Endothelial cell of umbilical vein (primary cell): ENCODE results near the gene NR3C2. TPM values are rescaled to one million over a fixed set of nuclear protein-coding genes. Genes with fewer than 3 reads are reported as not detected.

Experiments used
- BruUV-seq: library from RNA; stranded (reverse); fragments of 400-500 nt; replicated peaks from 2 replicates; lab custom pipeline; 2021; lab: Mats Ljungman, UMichigan
- CTCF ChIA-PET: fragments of 300-600, 350-600 bp; sonication (Branson Sonifier 250); formaldehyde crosslinking; loops from one replicate; lab custom pipeline; 2021; ENCODE audit warnings: antibody characterized with exemption, inconsistent platforms; lab: Charles Lee
- POLR2A ChIA-PET: fragments of 300-600, 350-600 bp; sonication (Branson Sonifier 250); formaldehyde crosslinking; loops from one replicate; lab custom pipeline; 2021; ENCODE audit warnings: antibody characterized with exemption, inconsistent platforms; lab: Charles Lee
- DNase-seq: peaks from one replicate; pipeline ENCODE4 v3.0.0-alpha.2; 2011; ENCODE audit warnings: low read depth, low spot score
- FAIRE-seq: peaks from 2 replicates; lab custom pipeline; 2011; peaks lifted over from hg19 to GRCh38; lab: Jason Lieb, UNC
- H2AFZ ChIP-seq: 2 replicates; pipeline ENCODE4 v1.6.0; 2012; ENCODE audit warnings: low read depth, low read length, control low read depth, inconsistent platforms
- H3K27ac ChIP-seq: 2 replicates; pipeline ENCODE4 v1.5.1; 2011; ENCODE audit warnings: low read depth, mild to moderate bottlenecking, control low read depth, low read length, moderate library complexity; ENCODE audit not compliant: insufficient read depth
- H3K27me3 ChIP-seq, 2 experiments: 2 replicates each; pipeline versions ENCODE4 v1.6.0 to v1.6.1; 2011; ENCODE audit warnings: low read length in 2 of 2, mixed read lengths in 1 of 2; ENCODE audit not compliant: control insufficient read depth in 2 of 2, insufficient read depth in 2 of 2
- H3K36me3 ChIP-seq, 2 experiments: 2 replicates in 1 of 2; 3 replicates in 1 of 2; pipeline ENCODE4 v1.5.1; 2011; ENCODE audit warnings: low read length in 2 of 2, mild to moderate bottlenecking in 1 of 2, moderate library complexity in 1 of 2; ENCODE audit not compliant: control insufficient read depth in 2 of 2, insufficient read depth in 2 of 2; ENCODE audit errors: extremely low read depth in 1 of 2
- H3K4me1 ChIP-seq: 3 replicates; pipeline ENCODE4 v1.5.1; 2011; ENCODE audit warnings: mild to moderate bottlenecking, low read length; ENCODE audit not compliant: control insufficient read depth, insufficient read depth; ENCODE audit errors: extremely low read depth
- H3K4me2 ChIP-seq: 2 replicates; pipeline ENCODE4 v1.6.1; 2011; ENCODE audit warnings: low read length, control low read depth, mixed read lengths; ENCODE audit not compliant: insufficient read depth
- H3K4me3 ChIP-seq, 3 experiments: fragments of 200-600 bp in 1 of 3; sonication (generic), shearing (Covaris generic) in 1 of 3; replicated peaks in 1 of 3; 2 replicates each; pipeline ENCODE4 v1.5.1; 2011 to 2016; ENCODE audit warnings: control low read depth in 3 of 3, low read length in 3 of 3, mild to moderate bottlenecking in 2 of 3, inconsistent platforms in 1 of 3, low read depth in 1 of 3, moderate library complexity in 1 of 3; ENCODE audit not compliant: insufficient read depth in 1 of 3
- H3K79me2 ChIP-seq: 2 replicates; pipeline ENCODE4 v1.6.0; 2012; ENCODE audit warnings: low read length, inconsistent platforms; ENCODE audit not compliant: control insufficient read depth, insufficient read depth
- H3K9ac ChIP-seq: replicated peaks from 2 replicates; pipeline ENCODE3; 2011; ENCODE audit warnings: low read length, control low read depth; ENCODE audit not compliant: insufficient read depth; ENCODE audit errors: extremely low read depth
- H3K9me1 ChIP-seq: replicated peaks from 3 replicates; pipeline ENCODE4 v1.6.0; 2011; ENCODE audit warnings: mild to moderate bottlenecking, low read length; ENCODE audit not compliant: control insufficient read depth, insufficient read depth; ENCODE audit errors: extremely low read depth
- H3K9me3 ChIP-seq: replicated peaks from 2 replicates; pipeline ENCODE4 v1.5.1; 2012; ENCODE audit warnings: low read length, inconsistent platforms; ENCODE audit not compliant: control insufficient read depth, insufficient read depth
- H4K20me1 ChIP-seq: replicated peaks from 2 replicates; pipeline ENCODE3; 2011; ENCODE audit warnings: mild to moderate bottlenecking, low read length; ENCODE audit not compliant: control insufficient read depth, insufficient read depth; ENCODE audit errors: extremely low read depth
- EZH2 ChIP-seq: IDR thresholded peaks from 2 replicates; pipeline ENCODE4 v1.6.1; 2012; ENCODE audit warnings: borderline replicate concordance, low read depth, mild to moderate bottlenecking, moderate library complexity, low read length, inconsistent platforms; ENCODE audit not compliant: severe bottlenecking
- FOS ChIP-seq: IDR thresholded peaks from 2 replicates; pipeline ENCODE4 v1.6.1; 2011; ENCODE audit warnings: mild to moderate bottlenecking, low read length, moderate library complexity, borderline replicate concordance; ENCODE audit not compliant: insufficient read depth
- GATA2 ChIP-seq: IDR thresholded peaks from 2 replicates; pipeline ENCODE4 v1.7.0; 2011; ENCODE audit warnings: low read depth, mild to moderate bottlenecking, moderate library complexity, mixed read lengths, low read length; ENCODE audit not compliant: insufficient read length, insufficient read depth
- JUN ChIP-seq: IDR thresholded peaks from 2 replicates; pipeline ENCODE4 v1.6.1; 2011; ENCODE audit warnings: borderline replicate concordance, low read depth; ENCODE audit not compliant: insufficient read length, insufficient read depth
- MAX ChIP-seq: IDR thresholded peaks from 2 replicates; pipeline ENCODE4 v1.6.1; 2011; ENCODE audit not compliant: insufficient read depth, insufficient read length
- MYC ChIP-seq: IDR thresholded peaks from one replicate; pipeline ENCODE4 v1.6.1; 2011; ENCODE audit warnings: mild to moderate bottlenecking, low read depth, low read length
- POLR2A ChIP-seq: IDR thresholded peaks from 2 replicates; pipeline ENCODE4 v1.6.1; 2012; ENCODE audit warnings: low read depth, mild to moderate bottlenecking, control low read depth, low read length
- POLR2AphosphoS5 ChIP-seq: IDR thresholded peaks from 2 replicates; pipeline ENCODE4 v1.6.1; 2012; ENCODE audit warnings: low read depth, mild to moderate bottlenecking, control low read depth, low read length, moderate library complexity; ENCODE audit not compliant: insufficient read depth
- dilution Hi-C: fragments of 300-500 bp; cut with MboI; formaldehyde crosslinking; loops from one replicate; pipeline ENCODE4 v1.15.0; 2019; ENCODE audit warnings: low sequenced_read_pairs; ENCODE audit not compliant: extremely low pct_ligation_motif_present
- intact Hi-C: fragments of 100-400 bp; cut with micrococcal nuclease; formaldehyde crosslinking; loops from one replicate; pipeline ENCODE4 v1.10.0; 2022
- polyA plus RNA-seq, 4 experiments: library from polyadenylated mRNA; depleted of rRNA in 3 of 4; stranded (reverse) in 3 of 4; unstranded in 1 of 4; fragments of >200 nt; gene quantifications; 2 replicates each; pipeline versions ENCODE4 v1.2.1 to v1.2.3, GENCODE V29; 2011 to 2012; ENCODE audit warnings: missing spikeins in 1 of 4
- total RNA-seq: library from RNA; stranded (reverse); gene quantifications from 2 replicates; pipeline ENCODE4 v1.2.3, GENCODE V29; 2021
- TF ChIP-seq, protein P1 (sequence below), 2 donors: IDR thresholded peaks; 1 replicate in 1 of 2; 2 replicates in 1 of 2; pipeline ENCODE4 v1.5.1; 2011; ENCODE audit warnings: low read length in 2 of 2, mild to moderate bottlenecking in 2 of 2, moderate library complexity in 2 of 2, control low read depth in 1 of 2, inconsistent platforms in 1 of 2, low read depth in 1 of 2; ENCODE audit not compliant: insufficient read depth in 1 of 2; ENCODE audit errors: extremely low read depth in 1 of 2

The NR3C2 gene
- total and polyA plus RNA-seq, 2 donors (not counting 3 experiments of a cell fraction or from before 2014, with no cell fraction given), result 4.8 to 16.4 TPM

GRCh38 chr4:148101790-148102189 lies 340.4 kb downstream of the NR3C2 start:
- ChIA-PET POLR2A (no interaction called here), CTCF (interaction anchor here (0.5 to 1.4 kb wide), 4 partner anchors 42 to 929 kb away, joined by 3 to 4 read pairs (median 3); no protein-coding TSS in a partner anchor)
- FAIRE-seq (no peak), DNase-seq (no peak)
- H3K27ac ChIP-seq, result no peak overlapping the region
- no peaks in the 10 kb centered on the region for H3K9me1 ChIP-seq
- H3K36me3 ChIP-seq, result no peaks in the 10 kb centered on the region
- no peak for TF ChIP-seq POLR2AphosphoS5
- TF ChIP-seq, protein P1, sequence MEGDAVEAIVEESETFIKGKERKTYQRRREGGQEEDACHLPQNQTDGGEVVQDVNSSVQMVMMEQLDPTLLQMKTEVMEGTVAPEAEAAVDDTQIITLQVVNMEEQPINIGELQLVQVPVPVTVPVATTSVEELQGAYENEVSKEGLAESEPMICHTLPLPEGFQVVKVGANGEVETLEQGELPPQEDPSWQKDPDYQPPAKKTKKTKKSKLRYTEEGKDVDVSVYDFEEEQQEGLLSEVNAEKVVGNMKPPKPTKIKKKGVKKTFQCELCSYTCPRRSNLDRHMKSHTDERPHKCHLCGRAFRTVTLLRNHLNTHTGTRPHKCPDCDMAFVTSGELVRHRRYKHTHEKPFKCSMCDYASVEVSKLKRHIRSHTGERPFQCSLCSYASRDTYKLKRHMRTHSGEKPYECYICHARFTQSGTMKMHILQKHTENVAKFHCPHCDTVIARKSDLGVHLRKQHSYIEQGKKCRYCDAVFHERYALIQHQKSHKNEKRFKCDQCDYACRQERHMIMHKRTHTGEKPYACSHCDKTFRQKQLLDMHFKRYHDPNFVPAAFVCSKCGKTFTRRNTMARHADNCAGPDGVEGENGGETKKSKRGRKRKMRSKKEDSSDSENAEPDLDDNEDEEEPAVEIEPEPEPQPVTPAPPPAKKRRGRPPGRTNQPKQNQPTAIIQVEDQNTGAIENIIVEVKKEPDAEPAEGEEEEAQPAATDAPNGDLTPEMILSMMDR (IDR thresholded peaks at IDR 0.05; ENCODE audit: extremely low read depth in 1 of 2, insufficient read depth in 1 of 2, low read depth in 1 of 2, low read length in 2 of 2), result no peak
- TF ChIP-seq FOS, result no peak
- TF ChIP-seq POLR2A, result no peak
- TF ChIP-seq GATA2, result no peak
- TF ChIP-seq MYC, result no peak
- TF ChIP-seq EZH2, result no peak
- TF ChIP-seq MAX, result no peak
- TF ChIP-seq JUN, result no peak
- no peak overlapping the region for H2AFZ ChIP-seq
- no peak overlapping the region for H3K9ac ChIP-seq
- no peaks in the 10 kb centered on the region for H4K20me1 ChIP-seq
- H3K79me2 ChIP-seq, result no peaks in the 10 kb centered on the region
- H3K27me3 ChIP-seq, result no peaks in the 10 kb centered on the region
- BruUV-seq, result no TSS peak
- dilution Hi-C loops (no loop called here), intact Hi-C loops (no loop called here)
- H3K9me3 ChIP-seq, result no peaks in the 10 kb centered on the region
- no peak overlapping the region for H3K4me2 ChIP-seq
- no peak overlapping the region for H3K4me3 ChIP-seq
- H3K4me1 ChIP-seq, result no peaks in the 10 kb centered on the region
